ENCODE results near the gene LRP8. TPM values are rescaled to one million over a fixed set of nuclear protein-coding genes. Genes with fewer than 3 reads are reported as not detected.

Gene LRP8
- total RNA-seq, 1 donor from 2014 or later = 4.4 TPM

DNA sequence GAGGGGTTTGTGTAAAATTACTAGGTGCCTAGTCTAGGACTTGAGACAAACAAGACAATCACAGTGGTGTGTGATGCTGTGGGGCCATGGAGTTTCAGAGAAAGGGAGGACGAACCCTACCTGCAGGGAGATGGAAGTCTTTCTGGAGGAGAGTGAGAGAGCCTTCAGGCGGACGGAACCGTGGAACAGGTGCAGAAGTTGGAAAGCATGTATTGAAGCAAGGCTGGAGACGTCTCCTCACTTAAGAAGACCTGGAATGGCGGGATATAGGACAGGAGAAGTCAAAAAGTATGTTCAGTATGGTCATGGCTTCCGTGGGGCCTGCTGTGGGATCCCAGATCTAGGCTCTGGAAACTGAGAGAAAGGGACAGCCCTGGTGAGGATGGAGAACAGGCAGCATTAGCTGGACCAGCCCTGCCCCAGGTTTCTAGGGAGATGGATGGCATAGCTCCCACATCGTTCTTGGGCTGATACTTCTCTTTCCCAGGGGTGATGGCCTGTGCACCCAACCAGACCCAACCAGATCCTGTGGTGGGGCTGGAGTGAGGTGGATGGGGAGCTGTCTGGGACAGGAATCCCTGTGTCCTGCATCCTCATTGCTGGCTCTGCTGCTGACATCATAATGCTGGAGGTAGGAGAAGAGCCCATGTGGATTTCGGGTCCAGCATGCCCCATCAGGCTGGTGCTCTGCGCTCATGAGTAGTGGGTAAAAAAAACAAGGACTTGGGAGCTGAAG is 15.0 kb upstream of the LRP8 start:
- Mint-ChIP-seq H3K36me3 (ENCODE audit: unreplicated experiment) (no peaks in the 10 kb centered on the region), H3K4me3 (ENCODE audit: unreplicated experiment) (no peak overlapping the region), H3K27ac (ENCODE audit: unreplicated experiment) (no peak overlapping the region), H3K9me3 (ENCODE audit: unreplicated experiment) (no peaks in the 10 kb centered on the region), H3K4me1 (ENCODE audit: unreplicated experiment) (peaks cover 7% of the 10 kb centered on the region), H3K27me3 (ENCODE audit: unreplicated experiment) (peaks cover 3% of the 10 kb centered on the region)
- TF ChIP-seq, protein P1, sequence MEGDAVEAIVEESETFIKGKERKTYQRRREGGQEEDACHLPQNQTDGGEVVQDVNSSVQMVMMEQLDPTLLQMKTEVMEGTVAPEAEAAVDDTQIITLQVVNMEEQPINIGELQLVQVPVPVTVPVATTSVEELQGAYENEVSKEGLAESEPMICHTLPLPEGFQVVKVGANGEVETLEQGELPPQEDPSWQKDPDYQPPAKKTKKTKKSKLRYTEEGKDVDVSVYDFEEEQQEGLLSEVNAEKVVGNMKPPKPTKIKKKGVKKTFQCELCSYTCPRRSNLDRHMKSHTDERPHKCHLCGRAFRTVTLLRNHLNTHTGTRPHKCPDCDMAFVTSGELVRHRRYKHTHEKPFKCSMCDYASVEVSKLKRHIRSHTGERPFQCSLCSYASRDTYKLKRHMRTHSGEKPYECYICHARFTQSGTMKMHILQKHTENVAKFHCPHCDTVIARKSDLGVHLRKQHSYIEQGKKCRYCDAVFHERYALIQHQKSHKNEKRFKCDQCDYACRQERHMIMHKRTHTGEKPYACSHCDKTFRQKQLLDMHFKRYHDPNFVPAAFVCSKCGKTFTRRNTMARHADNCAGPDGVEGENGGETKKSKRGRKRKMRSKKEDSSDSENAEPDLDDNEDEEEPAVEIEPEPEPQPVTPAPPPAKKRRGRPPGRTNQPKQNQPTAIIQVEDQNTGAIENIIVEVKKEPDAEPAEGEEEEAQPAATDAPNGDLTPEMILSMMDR (IDR thresholded peaks at IDR 0.05) = no peak
- peak; percentile 65 for DNase-seq (ENCODE audit: extremely low spot score, unreplicated experiment)

DNA sequence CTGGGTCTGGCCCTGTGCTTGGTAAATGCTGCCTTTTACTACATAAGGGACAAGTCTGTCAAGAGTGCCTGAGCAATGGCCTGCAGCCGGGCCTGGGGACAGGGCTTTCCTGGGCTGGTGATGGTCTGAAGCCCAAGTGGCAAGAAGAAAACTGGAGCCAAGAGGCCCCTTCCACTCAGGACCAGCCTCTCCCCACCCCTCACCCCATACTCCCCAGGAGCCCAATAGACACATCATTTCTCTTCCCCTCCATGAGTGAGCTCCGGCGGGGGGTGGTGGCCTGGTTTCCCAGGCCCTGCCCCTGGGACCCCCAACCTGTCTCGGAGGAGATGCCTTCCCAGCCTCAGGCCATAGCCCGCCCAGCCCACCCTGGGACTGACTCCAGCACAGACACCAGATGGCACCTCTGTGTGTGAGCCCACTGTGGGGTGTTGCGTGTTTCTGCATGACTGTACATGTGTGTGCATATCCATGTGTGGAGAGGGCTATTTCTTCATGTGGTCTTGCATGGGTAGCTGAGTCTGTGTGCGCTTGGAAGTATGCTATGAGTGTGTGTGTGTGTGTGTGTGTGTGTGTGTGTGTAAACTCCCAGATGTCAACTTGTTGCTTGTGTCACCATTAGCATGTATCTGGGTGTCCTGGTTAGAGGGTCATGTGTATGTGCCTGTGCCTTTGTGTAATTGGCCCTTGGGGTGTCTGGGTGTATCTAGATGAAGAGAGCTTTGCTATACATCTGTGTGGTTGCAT is 14.3 kb upstream of the LRP8 start:
- no peaks in the 10 kb centered on the region for H3K9me3 Mint-ChIP-seq (ENCODE audit: unreplicated experiment)
- TF ChIP-seq, protein P1 (IDR thresholded peaks at IDR 0.05) = no peak
- peak; percentile 67 for DNase-seq (ENCODE audit: extremely low spot score, unreplicated experiment)
- H3K27me3 Mint-ChIP-seq (ENCODE audit: unreplicated experiment) = peaks cover 8% of the 10 kb centered on the region
- no peaks in the 10 kb centered on the region for H3K36me3 Mint-ChIP-seq (ENCODE audit: unreplicated experiment)
- H3K27ac Mint-ChIP-seq (ENCODE audit: unreplicated experiment) = no peak overlapping the region
- no peak overlapping the region for H3K4me3 Mint-ChIP-seq (ENCODE audit: unreplicated experiment)
- peaks cover 7% of the 10 kb centered on the region for H3K4me1 Mint-ChIP-seq (ENCODE audit: unreplicated experiment)

DNA sequence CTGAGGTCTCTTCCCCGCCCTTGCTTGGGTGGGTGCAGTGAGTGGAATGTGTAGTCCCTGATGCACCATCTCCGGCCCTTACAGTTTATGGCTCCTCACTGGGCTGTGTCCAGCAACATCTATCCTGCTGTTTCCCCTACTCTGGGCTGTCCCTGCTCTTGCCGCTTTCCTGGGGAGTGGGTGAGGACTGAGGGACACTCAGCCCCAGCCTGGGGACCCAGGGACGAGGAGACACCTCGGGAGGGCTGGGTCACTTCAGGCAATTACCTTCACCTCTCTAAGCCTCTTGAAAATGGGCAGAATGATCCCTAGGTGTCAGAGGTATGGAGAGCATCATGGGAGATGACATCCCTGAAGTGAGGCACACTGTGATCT is 13.6 kb upstream of the LRP8 start:
- H3K36me3 Mint-ChIP-seq (ENCODE audit: unreplicated experiment) = no peaks in the 10 kb centered on the region
- H3K27ac Mint-ChIP-seq (ENCODE audit: unreplicated experiment) = no peak overlapping the region
- TF ChIP-seq, protein P1 (IDR thresholded peaks at IDR 0.05) = no peak
- H3K9me3 Mint-ChIP-seq (ENCODE audit: unreplicated experiment) = no peaks in the 10 kb centered on the region
- peak; percentile 62 for DNase-seq (ENCODE audit: extremely low spot score, unreplicated experiment)
- H3K4me3 Mint-ChIP-seq (ENCODE audit: unreplicated experiment) = no peak overlapping the region
- H3K27me3 Mint-ChIP-seq (ENCODE audit: unreplicated experiment) = peaks cover 9% of the 10 kb centered on the region
- H3K4me1 Mint-ChIP-seq (ENCODE audit: unreplicated experiment) = peaks cover 7% of the 10 kb centered on the region

DNA sequence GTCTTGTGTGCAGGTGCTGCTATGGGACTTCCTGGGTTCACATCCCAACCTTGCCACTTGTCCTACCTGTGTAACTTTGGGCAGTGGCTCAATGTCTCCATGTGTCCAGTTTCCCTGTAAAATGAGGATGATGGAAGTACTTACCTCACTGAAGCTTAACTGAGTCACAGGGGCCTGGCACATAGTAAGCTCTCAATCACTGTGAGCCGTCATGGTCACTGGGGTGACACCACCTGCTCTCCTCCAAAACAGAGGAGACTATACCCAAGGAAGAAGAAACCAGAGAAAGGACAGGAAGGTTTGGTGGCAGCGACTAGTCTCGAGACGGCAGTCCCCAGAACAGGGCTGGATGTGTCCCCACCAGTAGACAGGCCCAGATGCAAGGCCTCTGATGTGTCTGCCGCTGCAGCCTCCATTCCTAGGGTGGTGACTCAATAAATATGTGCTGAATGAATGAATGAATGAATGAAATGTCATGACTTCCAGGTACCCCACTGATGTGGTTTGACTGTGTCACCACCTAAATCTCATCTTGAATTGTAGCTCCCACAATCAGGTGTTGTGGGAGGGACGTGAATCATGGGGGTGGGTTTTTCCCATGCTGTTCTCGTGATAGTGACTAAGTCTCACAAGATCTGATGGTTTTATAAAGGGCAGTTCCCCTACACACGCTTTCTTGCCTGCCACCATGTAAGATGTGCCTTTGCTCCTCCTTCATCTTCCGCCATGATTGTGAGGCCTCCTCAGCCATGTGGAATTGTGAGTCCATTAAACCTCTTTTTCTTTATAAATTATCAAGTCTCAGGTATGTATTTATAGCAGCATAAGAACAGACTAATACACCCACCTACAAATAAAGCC is 13.0 kb upstream of the LRP8 start:
- TF ChIP-seq, protein P1 (IDR thresholded peaks at IDR 0.05) = no peak
- H3K9me3 Mint-ChIP-seq (ENCODE audit: unreplicated experiment) = no peaks in the 10 kb centered on the region
- no peak overlapping the region for H3K4me3 Mint-ChIP-seq (ENCODE audit: unreplicated experiment)
- peak; percentile 53 for DNase-seq (ENCODE audit: extremely low spot score, unreplicated experiment)
- no peak overlapping the region for H3K27ac Mint-ChIP-seq (ENCODE audit: unreplicated experiment)
- H3K36me3 Mint-ChIP-seq (ENCODE audit: unreplicated experiment) = no peaks in the 10 kb centered on the region
- peaks cover 7% of the 10 kb centered on the region for H3K4me1 Mint-ChIP-seq (ENCODE audit: unreplicated experiment)
- peaks cover 14% of the 10 kb centered on the region for H3K27me3 Mint-ChIP-seq (ENCODE audit: unreplicated experiment)

All from osteocyte (in vitro differentiated cells).